ACC112 (cell line): ENCODE data around the gene SLIRP.
A peak's percentile ranks its signal among the peaks of the same experiment; 100 is the strongest.
"Not testable (repeated sequence)": the region's sequence is repeated elsewhere in the genome, so short reads cannot be mapped to it uniquely, and the experiment has no call there.

Source experiments
- H2AFZ ChIP-seq: fragments of 200-600 bp; sonication (generic); one replicate; pipeline ENCODE4 v1.6.0; 2017; ENCODE audit warnings: antibody characterized with exemption, low read length; ENCODE audit not compliant: unreplicated experiment
- H3K27ac ChIP-seq: fragments of 200-600 bp; sonication (generic); 2 replicates; pipeline ENCODE4 v1.5.1; 2014; ENCODE audit warnings: low read depth, mild to moderate bottlenecking, antibody characterized with exemption, low read length, moderate library complexity
- H3K27me3 ChIP-seq: fragments of 200-600 bp; sonication (generic); 2 replicates; pipeline ENCODE4 v1.6.1; 2014; ENCODE audit warnings: mild to moderate bottlenecking, antibody characterized with exemption, low read length, moderate library complexity, mixed read lengths; ENCODE audit not compliant: insufficient read depth
- H3K36me3 ChIP-seq: fragments of 200-600 bp; sonication (generic); 2 replicates; pipeline ENCODE4 v1.6.1; 2016; ENCODE audit warnings: mild to moderate bottlenecking, antibody characterized with exemption, low read length, moderate library complexity, mixed read lengths; ENCODE audit not compliant: insufficient read depth
- H3K4me1 ChIP-seq: fragments of 200-600 bp; sonication (generic); one replicate; pipeline ENCODE4 v1.6.1; 2016; ENCODE audit warnings: low read length, mixed read lengths; ENCODE audit not compliant: insufficient read depth, unreplicated experiment, control insufficient read depth
- H3K4me3 ChIP-seq: fragments of 200-600 bp; sonication (generic); 2 replicates; pipeline ENCODE4 v1.5.1; 2014; ENCODE audit warnings: mild to moderate bottlenecking, low read depth, low read length
- H3K79me2 ChIP-seq: fragments of 200-600 bp; sonication (generic); one replicate; pipeline ENCODE4 v1.6.0; 2016; ENCODE audit warnings: low read length; ENCODE audit not compliant: control insufficient read depth, unreplicated experiment, insufficient read depth

SLIRP gene

DNA sequence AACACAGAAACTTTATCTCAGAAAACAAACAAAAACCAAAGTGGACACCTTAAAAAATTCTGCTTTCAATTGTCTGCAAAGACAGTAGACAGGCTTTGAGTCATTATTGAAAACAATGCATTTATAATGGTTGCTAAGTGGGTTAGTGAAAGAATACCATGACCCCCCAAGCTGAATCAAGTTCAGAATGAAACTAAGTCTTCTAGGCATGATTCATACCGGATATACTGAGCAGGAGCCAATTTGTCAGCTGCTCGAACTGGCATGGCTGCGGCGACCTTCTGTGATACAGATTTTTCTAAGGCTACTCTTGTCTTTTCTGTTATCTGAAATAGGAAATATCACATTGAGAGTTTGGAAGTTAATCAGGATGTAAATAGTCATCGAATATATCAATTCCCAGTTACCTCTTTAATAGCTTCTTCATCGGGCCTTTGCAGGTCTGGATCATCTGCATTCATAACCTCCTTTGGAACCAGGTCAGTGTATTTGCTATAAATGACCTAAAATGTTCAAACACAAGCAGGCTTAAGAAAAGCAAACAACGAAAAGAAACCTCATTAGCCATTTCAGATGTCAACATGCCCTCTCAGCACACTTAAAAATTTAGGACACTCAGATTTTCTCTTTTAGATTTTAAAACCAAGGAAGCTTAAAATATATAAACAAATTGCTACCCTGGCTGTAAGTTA, 30.8 kb downstream of the SLIRP start:
- Histone ChIP-seq H3K27me3 (no peaks in the 10 kb centered on the region), H3K4me3 (0 out of 2 replicates have a peak overlapping the region, but pooled peaks have one; percentile 17), H3K79me2 (peaks cover 5% of the 10 kb centered on the region), H3K4me1 (peaks cover 20% of the 10 kb centered on the region), H2AFZ (no peak overlapping the region), H3K36me3 (peaks cover 41% of the 10 kb centered on the region), H3K27ac (peak overlapping the region; percentile 39)

DNA sequence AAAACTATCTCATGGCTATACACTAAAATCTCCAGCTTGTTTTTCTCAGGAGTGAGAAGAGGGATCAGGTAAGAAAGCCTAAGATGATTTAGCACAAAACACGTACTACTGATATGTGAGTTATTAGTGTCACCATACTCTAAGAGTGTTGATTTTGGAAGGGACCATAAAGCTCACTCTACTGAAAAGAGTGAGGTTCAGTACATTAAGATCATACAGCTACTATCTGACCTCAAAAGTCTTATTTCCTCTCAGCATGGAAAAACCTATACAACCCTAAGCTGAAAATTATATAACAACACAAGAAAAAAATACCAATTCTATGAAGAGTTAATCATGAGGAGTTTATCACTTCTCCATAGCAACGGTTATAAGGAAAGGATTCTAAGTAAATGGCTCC, 33.5 kb downstream of the SLIRP start:
- peaks cover 20% of the 10 kb centered on the region for H3K4me1 ChIP-seq
- H2AFZ ChIP-seq, result no peak overlapping the region
- H3K79me2 ChIP-seq, result peaks cover 14% of the 10 kb centered on the region
- H3K27ac ChIP-seq, result no peak overlapping the region
- H3K27me3 ChIP-seq, result no peaks in the 10 kb centered on the region
- H3K36me3 ChIP-seq, result peaks cover 27% of the 10 kb centered on the region
- H3K4me3 ChIP-seq, result no peak overlapping the region

DNA sequence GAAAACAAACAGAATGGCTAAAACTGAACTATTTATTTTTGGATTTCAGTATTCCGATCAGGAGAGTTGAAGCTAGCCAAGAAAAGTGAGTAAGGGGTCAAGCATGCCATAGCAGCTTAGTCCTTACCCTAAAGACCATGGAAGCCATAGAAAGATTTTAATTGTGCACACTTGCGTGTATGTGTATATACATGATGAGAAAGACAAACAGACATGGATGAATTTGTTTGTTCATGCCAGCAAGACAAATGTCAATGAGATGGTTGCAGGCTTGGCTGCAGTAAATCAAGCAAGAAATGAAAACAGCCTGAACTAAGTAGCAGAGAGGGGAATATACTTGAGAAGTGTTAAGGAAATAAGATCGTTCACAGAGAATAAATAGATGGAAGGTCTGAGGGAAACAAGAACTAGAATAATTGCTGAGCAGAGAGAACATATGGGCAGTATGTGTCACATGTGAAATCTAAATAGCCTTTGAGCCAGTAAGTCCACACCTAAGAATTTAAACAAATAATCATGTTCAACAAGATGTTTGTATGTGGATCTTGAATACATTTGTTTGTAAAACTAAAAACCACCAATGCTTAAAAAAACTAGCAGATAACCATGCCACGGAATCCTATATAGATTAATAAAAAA, 38.3 kb downstream of the SLIRP start:
- Histone ChIP-seq H2AFZ (no peak overlapping the region), H3K4me1 (no peaks in the 10 kb centered on the region), H3K27ac (no peak overlapping the region), H3K4me3 (no peak overlapping the region), H3K36me3 (peaks cover 37% of the 10 kb centered on the region), H3K79me2 (peaks cover 18% of the 10 kb centered on the region), H3K27me3 (no peaks in the 10 kb centered on the region)

DNA sequence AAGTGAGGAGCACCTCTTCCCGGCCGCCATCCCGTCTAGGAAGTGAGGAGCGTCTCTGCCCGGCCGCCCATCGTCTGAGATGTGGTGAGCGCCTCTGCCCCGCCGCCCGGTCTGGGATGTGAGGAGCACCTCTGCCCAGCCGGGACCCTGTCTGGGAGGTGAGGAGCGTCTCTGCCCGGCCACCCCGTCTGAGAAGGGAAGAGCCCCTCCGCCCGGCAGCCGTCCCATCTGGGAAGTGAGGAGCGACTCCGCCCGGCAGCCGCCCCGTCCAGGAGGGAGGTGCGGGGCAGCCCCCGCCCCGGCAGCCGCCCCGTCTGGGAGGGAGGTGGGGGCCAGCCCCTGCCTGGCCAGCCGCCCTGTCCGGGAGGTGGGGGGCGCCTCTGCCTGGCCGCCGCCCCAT, 39.5 kb downstream of the SLIRP start:
- H3K79me2 ChIP-seq, result peaks cover 27% of the 10 kb centered on the region
- H2AFZ ChIP-seq, H3K4me1 ChIP-seq, H3K27ac ChIP-seq, H3K4me3 ChIP-seq, H3K27me3 ChIP-seq: not testable (repeated sequence)
- peaks cover 42% of the 10 kb centered on the region for H3K36me3 ChIP-seq

DNA sequence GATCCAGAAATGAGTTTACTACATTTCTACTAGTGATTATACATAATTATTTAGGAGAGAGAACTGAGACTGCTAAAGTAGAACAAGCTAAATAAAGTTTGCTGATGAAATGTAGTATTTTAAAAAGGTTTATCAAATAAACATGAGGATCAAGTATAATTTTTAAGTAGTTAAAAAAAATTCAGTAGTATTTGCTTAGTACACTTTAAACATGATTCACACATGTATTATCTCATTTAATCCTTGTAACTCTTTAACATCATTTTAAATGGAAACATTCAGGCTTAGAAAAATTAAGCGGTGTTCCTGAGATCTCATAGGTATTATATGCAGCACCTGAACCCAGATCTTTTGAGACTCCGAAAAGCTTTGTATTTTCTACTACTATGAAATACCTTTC, 44.4 kb downstream of the SLIRP start:
- peaks cover 51% of the 10 kb centered on the region for H3K36me3 ChIP-seq
- no peak overlapping the region for H3K27ac ChIP-seq

DNA sequence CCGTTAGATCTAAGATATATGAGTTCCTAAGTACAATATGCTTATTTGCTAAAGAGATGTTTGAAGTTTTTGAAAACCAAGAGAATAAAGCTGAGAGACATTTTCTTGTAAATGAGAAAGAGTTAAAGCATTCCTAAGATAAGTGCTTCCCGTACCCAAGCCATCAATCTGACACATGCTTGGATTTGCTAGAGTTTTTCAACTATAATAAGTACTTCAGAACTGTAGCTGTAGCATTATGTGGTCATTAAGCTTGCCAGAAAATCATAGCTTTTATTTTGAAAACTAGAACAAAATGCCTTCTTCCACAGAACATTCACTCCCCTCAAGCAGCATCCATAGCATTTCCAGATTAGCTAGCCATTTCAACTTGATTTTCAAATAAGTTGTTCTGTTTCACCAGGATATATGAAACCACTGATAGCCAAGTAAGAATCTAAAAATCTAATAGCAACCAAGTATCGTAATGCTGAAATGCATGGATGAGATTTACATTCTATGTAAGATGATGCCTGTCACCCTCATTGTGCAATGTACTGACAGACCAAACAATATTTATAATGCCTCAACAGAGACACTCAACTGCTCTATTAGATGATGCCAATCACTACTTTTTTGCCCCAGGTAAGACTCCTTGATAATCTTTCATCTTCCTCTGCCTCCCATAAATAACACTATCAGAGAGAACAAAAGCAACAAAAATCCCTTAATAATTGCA, 45.1 kb downstream of the SLIRP start:
- no peak overlapping the region for H2AFZ ChIP-seq
- H3K4me3 ChIP-seq, result no peak overlapping the region
- H3K27ac ChIP-seq, result no peak overlapping the region
- H3K79me2 ChIP-seq, result peaks cover 56% of the 10 kb centered on the region
- peaks cover 53% of the 10 kb centered on the region for H3K36me3 ChIP-seq
- no peaks in the 10 kb centered on the region for H3K27me3 ChIP-seq
- no peaks in the 10 kb centered on the region for H3K4me1 ChIP-seq

More for the DNA sequence above, 44.4 kb downstream of the SLIRP start:
- no peak overlapping the region for H3K4me3 ChIP-seq
- H3K79me2 ChIP-seq, result peaks cover 49% of the 10 kb centered on the region
- no peaks in the 10 kb centered on the region for H3K4me1 ChIP-seq
- H3K27me3 ChIP-seq, result no peaks in the 10 kb centered on the region
- H2AFZ ChIP-seq, result no peak overlapping the region

DNA sequence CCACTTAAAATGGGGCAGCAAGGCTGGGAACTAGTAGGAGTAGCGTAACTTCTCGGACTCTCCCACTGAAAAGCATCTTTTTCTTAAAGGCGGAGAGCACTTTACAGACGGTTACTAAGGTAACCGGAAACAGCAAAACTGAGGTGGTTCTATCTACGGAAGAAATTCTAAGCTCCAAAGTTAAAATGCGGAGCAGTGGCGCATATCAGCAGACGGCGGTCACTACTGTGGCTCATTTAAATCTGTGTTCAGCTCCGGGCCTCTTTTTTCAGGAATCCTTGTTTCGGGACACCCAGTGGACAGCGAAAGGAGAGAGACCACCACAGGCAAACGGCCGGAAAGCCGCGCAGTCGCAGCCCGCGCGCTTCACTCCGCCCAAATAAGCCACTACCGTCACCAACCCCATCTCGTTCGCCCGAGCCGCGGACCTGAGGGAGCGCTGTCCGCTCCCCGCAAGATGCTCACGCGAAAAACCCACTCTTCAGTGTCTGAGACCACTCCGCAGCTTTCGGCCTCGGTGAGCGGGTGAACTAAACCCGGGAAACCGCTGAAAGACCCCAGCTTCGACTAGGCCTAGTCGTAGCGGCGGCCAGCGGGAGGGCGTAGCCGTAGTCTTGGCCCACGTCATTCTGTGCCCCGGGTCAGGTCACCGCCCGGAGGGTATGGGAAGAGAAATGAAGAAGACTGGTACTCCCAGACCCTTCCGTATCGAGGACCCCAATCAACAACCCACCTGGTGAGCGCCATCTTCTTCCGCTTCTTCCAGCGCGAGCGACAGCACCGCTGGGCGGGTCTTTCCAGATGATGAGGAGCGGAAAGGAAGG, 52.7 kb downstream of the SLIRP start, which contains the start of gene SNW1:
TSS of gene SNW1 (minus strand) at position 776 of the 824 bp plus-strand sequence. CDS start at position 747, 29 bp downstream.
- Histone ChIP-seq H3K36me3 (peaks cover 15% of the 10 kb centered on the region; the same call in 1 of the 2 replicates), H3K79me2 (peaks cover 50% of the 10 kb centered on the region), H3K4me1 (peaks cover 20% of the 10 kb centered on the region), H3K4me3 (peak within 1 kb of the TSS; percentile 97), H3K27me3 (no peaks in the 10 kb centered on the region), H2AFZ (peak within 1 kb of the TSS; percentile 99), H3K27ac (peak within 1 kb of the TSS; percentile 86)

DNA sequence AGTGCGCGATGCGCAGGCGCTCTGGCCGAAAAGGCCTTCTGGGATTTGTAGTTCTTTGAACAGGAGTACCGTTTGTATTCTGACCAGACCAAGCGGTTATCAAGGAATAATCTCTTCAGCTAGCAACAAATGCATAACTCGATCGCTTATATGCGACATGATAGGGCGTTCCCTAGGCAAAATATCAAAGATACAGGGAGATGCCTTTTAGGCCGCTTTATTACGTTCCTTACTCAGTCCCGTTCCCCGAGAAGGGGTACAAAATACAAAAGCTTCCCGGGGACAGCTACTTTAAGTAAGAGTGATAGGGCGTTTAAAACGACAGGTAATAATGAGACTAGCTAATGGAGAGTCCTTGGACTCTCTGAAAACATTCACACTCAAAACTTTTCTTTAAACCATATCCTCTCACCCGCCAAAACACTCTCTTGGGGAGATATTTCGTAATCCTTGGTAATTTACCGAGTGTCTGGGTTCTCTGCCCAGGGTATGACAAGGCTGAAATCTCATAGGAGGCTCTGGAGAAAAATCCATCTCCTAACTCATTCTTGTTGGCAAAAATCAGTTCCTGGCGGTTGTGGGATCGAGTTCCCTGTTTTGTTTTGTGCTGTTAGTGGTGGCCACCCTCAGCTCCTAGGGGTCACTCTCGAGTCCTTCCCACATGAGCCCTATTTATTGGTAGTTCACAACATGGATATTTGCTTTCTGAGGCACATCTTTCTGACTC, 53.5 kb downstream of the SLIRP start:
- Histone ChIP-seq H3K36me3 (peaks cover 15% of the 10 kb centered on the region; the same call in 1 of the 2 replicates), H3K27ac (peak overlapping the region; percentile 86), H3K79me2 (peaks cover 45% of the 10 kb centered on the region), H2AFZ (peak overlapping the region; percentile 97), H3K27me3 (no peaks in the 10 kb centered on the region), H3K4me1 (peaks cover 20% of the 10 kb centered on the region), H3K4me3 (peak overlapping the region; percentile 97)

DNA sequence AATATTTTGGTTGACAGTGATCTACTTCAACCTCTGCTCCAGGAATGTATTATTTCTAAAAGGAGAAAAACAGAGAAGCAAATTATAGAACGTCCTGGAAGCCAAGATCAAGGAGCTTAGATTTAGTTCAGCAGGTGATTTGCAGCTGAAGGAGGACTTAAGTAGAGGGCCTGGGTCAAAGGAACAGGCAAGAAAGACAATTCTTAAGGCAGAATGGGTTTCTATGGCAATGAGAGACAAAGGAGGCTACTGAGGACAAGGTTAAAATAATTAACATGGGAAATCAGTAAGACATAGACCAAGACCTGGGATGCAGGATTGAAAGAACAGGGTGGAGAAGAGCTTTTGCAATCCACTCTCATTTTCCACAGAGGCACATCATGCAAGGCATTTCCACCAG, 55.4 kb downstream of the SLIRP start:
- Histone ChIP-seq H3K27ac (no peak overlapping the region), H3K4me3 (no peak overlapping the region), H3K27me3 (no peaks in the 10 kb centered on the region), H3K79me2 (peaks cover 26% of the 10 kb centered on the region), H3K36me3 (peaks cover 8% of the 10 kb centered on the region; the same call in 1 of the 2 replicates), H2AFZ (no peak overlapping the region), H3K4me1 (peaks cover 19% of the 10 kb centered on the region)
